GM21360 (cell line): ENCODE data around the gene E2F2.
"Not testable (repeated sequence)": the region's sequence is repeated elsewhere in the genome, so short reads cannot be mapped to it uniquely, and the experiment has no call there.

Experiments used
- ATAC-seq: cut with Tn5 transposase; IDR thresholded peaks from one replicate; pipeline ENCODE4 v1.9.1; 2021; ENCODE audit warnings: mild to moderate bottlenecking, moderate library complexity; ENCODE audit not compliant: unreplicated experiment

Gene E2F2

DNA sequence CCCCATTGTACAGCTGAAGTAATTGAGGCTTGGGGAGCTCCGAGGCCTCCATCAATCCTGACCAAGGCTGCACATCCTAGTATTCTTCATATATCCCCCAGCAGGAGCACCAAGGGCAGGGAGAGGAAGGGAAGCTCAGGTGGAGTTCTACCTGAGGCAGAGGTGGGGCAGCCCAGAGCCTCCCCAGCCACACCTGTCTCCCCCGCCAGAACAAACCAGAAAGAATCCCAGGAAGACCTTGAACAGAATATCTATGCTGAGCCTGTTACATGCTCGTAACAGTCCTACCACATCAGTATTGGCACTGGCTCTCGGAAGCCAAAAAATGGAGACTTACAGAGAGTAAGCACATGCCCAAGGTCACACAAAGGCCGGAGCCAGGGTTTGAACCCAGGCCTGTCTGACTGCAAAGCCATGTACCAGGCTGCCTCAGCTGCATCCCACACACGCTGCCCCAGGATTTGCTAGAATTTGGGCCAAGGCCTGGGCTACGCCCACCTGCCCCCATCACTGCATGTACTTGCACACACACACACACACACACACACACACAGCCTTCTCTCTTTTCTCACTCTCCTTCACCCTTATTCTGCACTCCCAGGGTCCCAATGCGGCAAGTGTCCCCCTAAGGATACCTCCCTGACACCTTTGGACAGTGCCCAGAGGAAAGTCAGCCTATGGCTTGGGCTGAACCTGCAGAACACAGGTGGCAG is 4.5 kb downstream of the E2F2 start:
- no peak for ATAC-seq

DNA sequence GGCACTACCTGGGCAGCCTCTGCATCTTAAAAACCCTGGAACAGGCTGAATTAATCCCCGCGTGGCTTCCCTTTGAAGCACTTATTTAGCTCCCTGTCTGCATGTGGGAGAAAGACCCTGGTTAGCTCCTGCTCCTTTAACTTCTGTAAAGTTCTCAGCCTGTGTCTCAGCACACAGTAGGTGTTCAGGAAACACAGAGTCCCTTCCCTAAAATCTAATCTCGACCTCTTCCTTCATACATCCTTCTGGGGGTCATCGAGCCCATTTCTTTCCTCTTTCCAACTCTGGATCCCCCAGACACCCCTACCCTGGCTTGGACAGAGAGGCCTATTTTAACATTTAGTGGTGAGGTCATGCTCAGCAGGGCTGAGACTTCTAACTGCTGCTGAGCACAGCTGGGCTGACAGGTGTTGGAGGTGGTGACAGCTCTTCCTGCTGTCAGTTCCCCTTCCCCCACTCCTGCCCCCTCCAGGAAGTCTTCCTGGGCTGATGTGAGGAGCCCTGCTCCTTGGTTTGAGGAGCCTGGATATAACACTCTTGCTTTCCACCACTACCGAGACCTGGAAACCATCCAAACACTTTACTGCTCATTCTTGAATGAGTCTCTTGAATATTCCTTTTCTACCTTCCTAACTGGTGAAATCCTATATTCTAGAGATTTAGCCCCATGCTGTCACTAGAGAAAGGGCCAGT is 5.3 kb downstream of the E2F2 start:
- ATAC-seq: no peak

DNA sequence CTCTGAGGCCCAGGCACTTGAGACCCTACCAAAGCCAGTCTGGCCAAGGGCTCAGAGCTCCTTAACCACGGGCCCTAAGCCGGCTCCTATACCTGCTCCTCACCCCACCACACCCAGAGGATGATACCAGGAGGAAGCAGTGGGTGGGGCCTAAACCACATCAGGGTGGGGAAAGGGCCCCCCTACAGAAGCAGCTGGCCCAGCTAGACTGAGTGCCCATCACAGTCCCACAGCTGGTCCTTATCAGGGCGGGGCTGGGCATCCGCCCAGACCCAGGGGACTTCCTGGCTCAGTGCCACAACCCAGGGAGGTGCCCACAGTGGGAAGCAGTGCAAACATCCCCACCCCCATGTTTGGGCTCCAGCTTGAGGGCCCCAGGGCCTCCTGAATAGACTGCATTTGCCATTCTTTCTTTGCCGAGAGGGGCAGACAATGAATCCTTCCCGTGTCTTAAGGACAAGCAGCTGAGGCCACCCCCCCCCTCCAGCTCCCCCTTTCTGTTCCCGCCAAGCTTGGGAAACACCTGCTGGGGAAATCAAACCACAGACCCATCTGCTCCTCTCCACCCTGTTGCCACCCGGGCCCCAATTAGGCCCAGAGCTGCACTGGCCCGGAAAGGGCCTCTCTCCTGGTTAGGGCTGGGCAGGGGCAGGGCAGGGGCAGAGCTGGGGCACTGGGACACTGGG is 6.2 kb downstream of the E2F2 start:
- no peak for ATAC-seq

DNA sequence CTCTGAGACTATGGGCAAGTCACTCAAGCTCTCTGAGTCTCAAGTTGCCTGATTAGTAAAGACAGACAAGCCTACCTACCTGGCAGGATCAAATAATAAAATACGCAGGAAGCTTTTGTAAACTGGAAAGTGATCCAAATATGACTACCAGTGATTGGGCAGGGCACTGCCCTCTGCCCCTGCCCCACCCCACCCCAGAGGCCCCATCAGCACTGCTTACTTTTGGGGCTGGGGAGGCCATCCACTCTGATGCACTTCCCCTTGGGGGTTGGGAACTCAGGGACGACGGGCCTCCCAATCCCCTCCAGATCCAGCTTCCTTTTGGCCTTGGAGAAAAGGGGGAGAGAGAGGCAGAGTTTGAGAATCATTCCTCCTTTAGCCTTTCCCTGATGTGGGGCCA is 6.9 kb downstream of the E2F2 start:
- no peak for ATAC-seq

DNA sequence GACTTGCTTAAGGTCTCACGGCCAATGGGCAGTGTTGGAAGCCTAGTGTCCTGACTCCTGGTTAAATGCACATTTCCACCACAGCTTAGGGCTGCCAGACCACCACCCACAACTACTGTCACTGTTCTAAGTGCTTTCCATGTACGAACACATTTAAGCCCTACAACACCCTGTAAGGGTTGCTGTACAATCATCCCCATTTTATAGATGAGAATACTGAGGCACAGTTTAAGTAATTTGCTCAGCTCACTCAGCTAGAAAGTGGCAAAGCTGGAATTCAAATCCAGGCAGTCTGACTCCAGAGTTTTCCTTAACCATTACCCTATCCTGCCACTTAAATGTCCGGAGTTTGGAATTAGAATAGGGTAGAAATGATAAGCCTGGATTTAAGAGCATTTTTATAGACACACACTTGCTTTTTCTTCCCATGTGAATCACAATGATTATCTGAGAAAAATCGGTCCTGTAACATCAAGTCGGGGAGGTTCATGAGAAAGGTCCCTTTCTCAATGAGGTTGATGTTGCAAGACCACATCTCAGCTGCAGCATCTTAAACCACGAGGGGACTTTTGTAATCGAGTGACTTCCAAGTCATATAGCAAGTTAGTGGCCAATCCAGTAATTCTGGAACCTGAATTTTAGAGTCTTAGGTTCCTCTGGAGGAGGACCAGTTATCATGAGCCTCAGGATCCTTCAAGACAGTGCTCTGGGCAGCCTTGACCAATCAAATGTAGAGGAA is 8.6 kb downstream of the E2F2 start:
- no peak for ATAC-seq

DNA sequence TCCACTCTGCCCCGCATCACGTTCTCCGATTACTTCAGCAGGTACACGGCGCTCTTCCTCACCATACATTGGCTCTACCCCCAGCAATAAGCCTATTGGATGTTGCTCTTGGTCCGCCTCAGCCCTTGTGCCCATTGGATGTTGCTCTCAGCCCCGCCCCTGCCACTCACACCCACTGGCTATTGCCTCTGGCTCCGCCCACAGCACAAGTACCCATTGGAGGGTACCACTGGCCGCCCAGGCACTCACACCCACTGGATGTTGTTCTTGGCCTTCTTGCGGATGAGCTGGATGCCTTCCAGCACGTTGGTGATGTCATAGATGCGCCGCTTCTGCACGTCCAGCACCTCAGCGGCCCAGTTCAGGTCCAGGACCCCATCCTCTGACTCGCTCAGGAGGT is 9.4 kb downstream of the E2F2 start:
- no peak for ATAC-seq

DNA sequence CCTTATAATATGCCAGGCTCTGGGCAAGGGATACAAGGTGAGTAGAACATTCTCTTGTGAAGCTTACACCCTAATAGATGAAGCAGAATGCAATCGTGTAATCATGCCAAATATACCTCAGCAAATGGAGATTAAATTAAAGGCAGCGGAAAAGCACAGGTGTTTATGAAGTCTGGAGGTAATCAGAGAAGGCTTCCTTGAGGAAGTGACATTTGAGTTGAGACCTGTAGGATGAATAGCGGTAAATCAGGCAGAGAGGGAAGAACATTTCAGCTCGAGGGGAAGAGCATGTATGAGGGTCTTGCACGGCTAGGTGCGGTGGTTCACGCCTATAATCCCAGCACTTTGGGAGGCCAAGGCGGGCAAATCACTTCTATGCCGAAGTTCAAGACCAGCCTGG is 13.5 kb downstream of the E2F2 start:
- ATAC-seq: no peak

DNA sequence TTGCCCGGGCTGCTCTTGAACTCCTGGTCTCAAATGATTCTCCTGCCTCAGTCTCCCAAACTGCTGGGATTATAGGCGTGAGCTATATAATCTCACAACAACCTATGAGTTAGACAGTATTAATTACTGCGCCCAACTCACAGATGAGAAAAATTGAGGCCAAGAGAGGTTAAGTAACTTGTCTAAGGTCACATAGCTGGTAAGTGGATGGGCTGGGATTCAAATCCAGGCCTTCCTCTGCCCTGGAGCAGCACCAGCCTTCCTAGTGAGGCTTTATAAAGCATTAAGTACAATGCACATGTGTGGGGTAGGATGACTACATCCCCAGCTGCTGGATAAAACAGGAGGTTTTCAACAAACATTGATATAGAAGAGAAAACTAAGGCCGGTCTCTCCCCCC is 15.1 kb downstream of the E2F2 start:
- no peak for ATAC-seq

DNA sequence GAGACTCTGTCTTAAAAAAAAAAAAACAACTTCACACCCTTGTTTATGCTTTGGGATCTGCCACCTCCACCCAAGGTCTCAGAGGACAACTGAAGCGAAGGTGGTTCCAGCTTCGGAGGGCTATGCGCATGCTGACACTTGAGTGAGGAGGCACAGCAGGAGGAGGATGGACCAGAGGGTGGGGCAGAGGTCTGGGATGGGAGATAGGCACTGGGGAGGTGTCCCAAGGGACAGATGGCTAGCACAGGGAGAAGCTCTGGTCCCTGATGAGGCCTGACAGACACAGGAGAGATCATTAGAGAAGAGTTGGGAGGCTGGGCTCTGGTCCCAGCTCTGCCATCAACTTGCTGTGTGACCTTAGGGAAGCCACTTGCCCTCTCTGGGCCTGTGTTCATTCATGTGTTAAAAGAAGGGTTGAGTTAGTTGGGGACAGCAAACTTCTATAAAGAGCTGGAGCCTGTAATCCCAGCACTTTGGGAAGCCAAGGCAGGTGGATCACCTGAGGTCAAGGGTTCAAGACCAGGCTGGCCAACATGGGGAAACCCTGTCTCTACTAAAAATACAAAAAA is 16.8 kb downstream of the E2F2 start:
- no peak for ATAC-seq

DNA sequence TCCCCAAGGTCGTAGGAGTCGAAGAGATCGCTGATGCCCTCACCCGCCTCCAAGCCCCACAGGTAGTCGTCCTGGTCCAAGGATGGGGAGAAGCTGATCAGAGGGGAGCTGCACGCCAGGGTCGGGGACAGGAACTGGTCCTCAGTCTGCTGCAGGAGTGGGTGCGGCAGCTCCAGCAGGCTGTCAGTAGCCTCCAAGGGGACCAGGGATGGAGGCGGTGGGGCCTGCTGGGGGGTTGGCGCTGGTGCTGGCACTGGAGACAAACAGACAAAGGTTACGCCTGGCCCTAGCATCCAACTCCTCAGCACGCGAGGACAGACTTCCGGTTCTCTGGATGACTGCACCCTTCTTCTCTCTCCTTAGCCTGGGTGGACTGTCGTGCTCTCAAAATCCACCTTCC is 21.1 kb downstream of the E2F2 start:
- ATAC-seq: no peak

DNA sequence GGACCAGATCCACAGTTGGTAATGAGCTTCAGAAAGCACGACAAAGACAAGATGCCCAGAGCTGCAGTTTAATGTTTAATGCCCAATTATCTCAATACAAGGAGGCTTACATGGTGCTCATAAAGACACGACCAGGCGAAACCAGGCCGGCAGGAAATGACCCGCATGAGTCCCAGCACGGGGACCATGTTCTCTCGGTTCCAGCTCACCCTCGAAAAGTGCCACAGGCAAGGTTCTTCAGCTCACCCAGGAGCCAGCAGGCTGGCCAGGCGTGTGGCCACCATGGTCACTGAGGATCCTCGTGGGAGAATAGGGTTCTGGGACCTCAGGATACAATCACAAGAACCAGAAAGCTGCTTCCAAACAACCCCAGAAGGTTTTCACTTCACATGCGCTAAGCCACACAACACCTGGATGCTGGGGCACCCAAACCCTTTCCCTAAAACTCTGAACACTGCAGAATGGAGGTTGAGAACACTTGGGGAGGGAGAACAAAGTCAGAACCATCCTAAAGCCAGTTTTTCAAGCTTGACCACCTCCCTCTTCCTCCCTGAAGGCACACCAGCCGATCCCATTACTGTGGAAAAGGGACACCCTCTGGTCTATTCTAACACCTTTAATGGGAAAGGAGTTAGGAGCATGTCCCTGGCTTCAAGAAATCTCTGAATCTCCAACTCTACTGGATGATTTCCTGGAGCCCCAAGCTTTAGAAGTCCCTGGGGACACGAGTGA is 24.5 kb downstream of the E2F2 start:
- ATAC-seq: no peak

DNA sequence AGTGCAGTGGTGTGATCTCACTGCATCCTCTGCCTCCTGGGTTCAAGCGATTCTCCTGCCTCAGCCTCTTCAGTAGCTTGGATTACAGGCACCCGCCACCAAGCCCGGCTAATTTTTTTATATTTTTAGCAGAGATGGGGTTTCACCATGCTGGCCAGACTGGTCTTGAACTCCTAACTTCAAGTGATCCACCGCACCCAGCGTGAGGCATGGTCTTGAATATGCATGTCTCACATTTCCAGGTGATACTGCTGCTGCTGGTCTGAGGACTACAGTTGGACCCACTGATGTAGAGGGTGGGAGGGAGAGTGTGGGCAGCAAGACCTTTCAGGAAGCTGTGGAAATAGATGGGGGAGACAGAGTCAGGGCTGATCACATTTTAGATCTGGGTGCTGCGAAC is 25.2 kb downstream of the E2F2 start:
- ATAC-seq: no peak

DNA sequence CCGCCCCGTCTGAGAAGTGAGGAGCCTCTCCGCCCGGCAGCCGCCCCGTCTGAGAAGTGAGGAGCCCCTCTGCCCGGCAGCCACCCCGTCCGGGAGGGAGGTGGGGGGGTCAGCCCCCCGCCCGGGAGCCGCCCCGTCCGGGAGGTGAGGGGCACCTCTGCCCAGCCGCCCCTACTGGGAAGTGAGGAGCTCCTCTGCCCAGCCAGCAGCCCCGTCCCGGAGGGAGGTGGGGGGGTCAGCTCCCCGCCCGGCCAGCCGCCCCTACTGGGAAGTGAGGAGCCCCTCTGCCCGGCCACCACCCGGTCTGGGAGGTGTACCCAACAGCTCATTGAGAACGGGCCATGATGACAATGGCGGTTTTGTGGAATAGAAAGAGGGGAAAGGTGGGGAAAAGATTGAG is 26.9 kb downstream of the E2F2 start:
- not testable (repeated sequence) for ATAC-seq

DNA sequence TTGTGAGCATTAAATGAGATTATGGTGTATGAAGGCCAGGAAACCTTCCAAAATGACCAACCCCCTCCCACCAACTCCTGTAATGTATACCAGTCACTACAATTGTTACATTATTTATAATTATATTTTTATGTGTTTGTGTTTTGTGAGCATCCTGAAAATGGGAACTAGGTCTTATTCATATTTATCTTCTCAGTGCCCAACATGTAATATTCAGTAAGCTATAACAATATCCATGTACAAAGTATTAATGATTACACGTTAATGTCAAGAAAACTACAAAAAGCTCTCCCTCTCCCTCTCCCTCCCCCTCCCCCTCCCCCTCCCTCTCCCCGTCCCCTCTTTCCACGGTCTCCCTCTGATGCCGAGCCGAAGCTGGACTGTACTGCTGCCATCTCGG is 28.1 kb downstream of the E2F2 start:
- ATAC-seq: no peak

DNA sequence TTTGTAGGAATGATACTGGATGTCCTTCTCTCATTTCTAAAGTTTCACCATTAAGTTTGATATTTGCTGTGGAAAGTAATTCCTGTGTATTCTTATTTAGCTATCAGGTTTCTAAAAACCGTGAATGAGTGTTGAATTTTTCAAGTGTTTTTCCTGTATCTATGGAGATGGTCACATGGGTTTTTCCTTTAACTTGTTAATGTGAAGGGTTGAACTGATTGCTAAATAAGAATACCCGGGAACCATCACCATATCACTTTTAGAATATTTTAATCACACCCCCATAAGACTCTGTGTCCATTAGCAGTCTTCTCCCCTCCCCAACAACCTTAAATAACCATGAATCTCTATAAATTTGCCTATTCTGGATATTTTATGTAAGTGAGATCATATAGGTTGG is 30.6 kb downstream of the E2F2 start:
- no peak for ATAC-seq

DNA sequence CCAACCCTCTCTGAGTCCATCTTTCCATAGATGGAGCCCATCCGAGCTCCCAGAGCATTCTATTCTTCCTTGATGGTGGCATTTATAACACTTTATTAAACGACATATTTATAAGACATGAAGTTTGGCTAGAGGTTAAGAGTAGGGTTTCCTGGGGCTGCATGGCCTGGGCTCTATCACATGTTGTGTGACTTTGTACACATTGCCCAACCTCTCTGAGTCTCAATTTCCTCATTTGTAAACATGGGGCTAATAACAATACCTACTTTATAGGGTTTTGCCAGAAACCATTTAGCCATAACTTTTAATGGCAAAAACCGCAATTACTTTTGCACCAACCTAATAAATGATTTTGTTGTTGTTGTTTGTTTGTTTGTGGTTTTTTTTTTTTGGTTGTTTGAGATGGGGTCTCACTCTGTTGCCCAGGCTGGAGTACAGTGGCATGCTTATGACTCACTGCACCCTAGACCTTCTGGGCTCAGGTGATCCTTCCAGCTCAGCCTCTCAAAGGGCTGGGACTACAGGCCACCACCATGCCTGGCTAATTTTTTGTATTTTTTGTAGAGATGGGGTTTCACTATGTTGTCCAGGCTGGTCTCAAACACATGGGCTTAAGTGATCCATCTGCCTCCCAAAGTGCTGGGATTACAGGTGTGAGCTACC is 33.1 kb downstream of the E2F2 start:
- ATAC-seq: no peak

DNA sequence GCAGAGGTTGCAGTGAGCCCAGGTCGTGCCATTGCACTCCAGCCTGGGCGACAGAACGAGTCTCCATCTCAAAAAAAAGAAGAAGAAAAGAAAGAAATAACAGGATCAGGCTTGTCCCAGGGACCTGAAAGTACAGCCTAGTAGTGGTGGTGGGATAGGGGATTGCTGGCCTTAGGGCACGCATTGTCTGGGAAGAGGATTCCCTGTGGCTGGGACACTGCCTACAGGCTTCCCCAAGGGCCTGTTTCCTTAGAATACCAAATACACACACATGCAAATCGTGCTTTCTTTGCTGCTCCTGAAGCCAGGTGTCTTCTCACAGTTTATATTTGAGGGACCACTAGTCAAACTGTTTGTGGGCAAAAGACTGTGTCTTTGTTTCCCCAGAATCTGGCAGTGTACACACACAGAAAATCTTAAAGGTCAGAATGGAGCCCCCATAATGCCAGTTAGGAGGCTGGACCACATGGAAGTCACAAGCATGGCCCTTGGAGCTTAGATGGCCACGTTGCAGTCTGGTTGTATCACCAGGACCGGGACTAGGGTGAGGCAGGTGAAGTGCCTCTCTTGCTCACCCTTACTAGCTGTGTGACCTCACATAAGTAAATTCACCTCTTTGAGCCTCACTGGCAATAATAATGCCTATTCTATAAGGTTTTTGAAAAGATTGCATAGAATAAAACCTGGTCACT is 34.4 kb downstream of the E2F2 start:
- ATAC-seq: no peak

DNA sequence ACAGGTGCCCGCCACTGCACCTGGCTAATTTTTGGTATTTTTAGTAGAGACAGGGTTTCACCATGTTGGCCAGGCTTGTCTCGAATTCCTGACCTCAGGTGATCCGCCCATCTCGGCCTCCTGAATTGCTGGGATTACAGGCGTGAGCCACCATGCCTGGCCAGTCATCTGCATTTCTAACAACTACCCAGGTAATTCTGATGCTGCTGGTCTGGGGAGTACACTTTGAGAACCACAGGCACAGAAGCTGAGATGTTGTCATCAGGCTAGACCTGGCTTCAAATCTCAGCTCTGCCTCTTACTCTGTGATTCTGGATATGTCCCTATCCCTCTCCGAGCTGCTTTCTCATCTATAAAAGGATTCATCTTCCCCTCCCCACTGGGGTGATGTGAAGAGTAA is 36.2 kb downstream of the E2F2 start:
- not testable (repeated sequence) for ATAC-seq

DNA sequence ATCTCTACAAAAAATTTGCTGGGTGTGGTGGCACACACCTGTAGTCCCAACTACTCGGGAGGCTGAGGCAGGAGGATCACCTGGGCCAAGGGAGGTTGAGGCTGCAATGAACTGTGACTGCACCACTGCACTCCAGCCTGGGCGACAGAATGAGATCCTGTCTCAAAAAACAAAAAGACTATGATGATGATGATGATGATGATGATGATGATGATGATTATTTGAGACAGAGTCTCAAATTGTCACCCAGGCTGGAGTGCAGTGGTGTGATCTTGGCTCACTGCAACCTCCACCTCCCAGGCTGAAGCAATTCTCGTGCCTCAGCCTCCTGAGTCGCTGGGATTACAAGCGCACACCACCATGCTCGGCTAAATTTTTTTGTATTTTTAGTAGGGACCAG is 38.3 kb downstream of the E2F2 start:
- ATAC-seq: not testable (repeated sequence)
